Epithelial cell of esophagus (primary cell): ENCODE data around the gene RBBP8NL.
A peak's percentile ranks its signal among the peaks of the same experiment; 100 is the strongest.

ENCODE experiments used
- DNase-seq: peaks from one replicate; pipeline ENCODE4 v3.0.0; 2010; ENCODE audit warnings: low read depth
- H3K4me3 ChIP-seq: 2 replicates; pipeline ENCODE4 v1.5.1; 2011; ENCODE audit warnings: mild to moderate bottlenecking, low read length, control low read depth
- CTCF ChIP-seq: IDR thresholded peaks from 2 replicates; pipeline ENCODE4 v1.5.1; 2011; ENCODE audit warnings: low read depth, mild to moderate bottlenecking, low read length, control low read depth, inconsistent platforms; ENCODE audit not compliant: insufficient read depth; ENCODE audit errors: missing control alignments

Gene RBBP8NL

GRCh38 chr20:62405981-62406513, 21.3 kb downstream of the RBBP8NL start:
- peak overlapping the region; percentile 53 for H3K4me3 ChIP-seq
- DNase-seq = no peak
- no peak for TF ChIP-seq CTCF

- peak; percentile 40 for TF ChIP-seq CTCF
- peak; percentile 44 for DNase-seq
- H3K4me3 ChIP-seq = no peak overlapping the region
Measured at GRCh38 chr20:62405108-62405980, 22.0 kb downstream of the RBBP8NL start.

GRCh38 chr20:62404761-62405107, 22.6 kb downstream of the RBBP8NL start:
- no peak for TF ChIP-seq CTCF
- H3K4me3 ChIP-seq = no peak overlapping the region
- no peak for DNase-seq

- H3K4me3 ChIP-seq = no peak overlapping the region
- no peak for DNase-seq
- TF ChIP-seq CTCF = no peak
Measured at GRCh38 chr20:62404112-62404665, 23.1 kb downstream of the RBBP8NL start.

- TF ChIP-seq CTCF = no peak
- no peak for DNase-seq
- H3K4me3 ChIP-seq = no peak overlapping the region
Measured at GRCh38 chr20:62403331-62403730, 24.0 kb downstream of the RBBP8NL start.

- no peak overlapping the region for H3K4me3 ChIP-seq
- TF ChIP-seq CTCF = no peak
- no peak for DNase-seq
Measured at GRCh38 chr20:62402456-62403150, 24.7 kb downstream of the RBBP8NL start.
